Stimulated activated CD8-positive, alpha-beta memory T cell treated with anti-CD3 and anti-CD28 coated beads, Interleukin-12 subunit alpha, Interleukin-12 subunit beta, amount 100 ng/mL, for 4 hours (primary cell): ENCODE data around the gene KSR1.

Source experiments
- DNase-seq: peaks from one replicate; pipeline ENCODE4 v3.0.0-alpha.2; 2020; ENCODE audit warnings: low read depth

Gene KSR1

GRCh38 chr17:27473748-27474609 lies 17.7 kb downstream of the KSR1 start:
- DNase-seq: no peak

GRCh38 chr17:27475070-27475673 lies 18.9 kb downstream of the KSR1 start:
- peak; percentile 22 for DNase-seq

- no peak for DNase-seq
Measured at GRCh38 chr17:27475981-27476895, 20.0 kb downstream of the KSR1 start.

GRCh38 chr17:27477050-27477888 lies 21.0 kb downstream of the KSR1 start:
- DNase-seq: no peak

- no peak for DNase-seq
Measured at GRCh38 chr17:27477971-27478684, 21.9 kb downstream of the KSR1 start.

- DNase-seq: no peak
Measured at GRCh38 chr17:27478901-27479538, 22.8 kb downstream of the KSR1 start.

GRCh38 chr17:27479838-27480237 lies 23.6 kb downstream of the KSR1 start:
- no peak for DNase-seq

- DNase-seq: no peak
Measured at GRCh38 chr17:27480699-27481098, 24.5 kb downstream of the KSR1 start.

- peak; percentile 17 for DNase-seq
Measured at GRCh38 chr17:27481327-27481726, 25.1 kb downstream of the KSR1 start.

GRCh38 chr17:27485125-27485524 lies 28.9 kb downstream of the KSR1 start:
- DNase-seq: no peak

- DNase-seq: no peak
Measured at GRCh38 chr17:27485716-27486495, 29.7 kb downstream of the KSR1 start.

GRCh38 chr17:27486741-27487140 lies 30.5 kb downstream of the KSR1 start:
- no peak for DNase-seq

- DNase-seq: no peak
Measured at GRCh38 chr17:27488231-27488630, 32.0 kb downstream of the KSR1 start.

- no peak for DNase-seq
Measured at GRCh38 chr17:27489045-27489715, 32.9 kb downstream of the KSR1 start.

- DNase-seq: no peak
Measured at GRCh38 chr17:27490391-27490790, 34.1 kb downstream of the KSR1 start.

GRCh38 chr17:27491713-27492190 lies 35.5 kb downstream of the KSR1 start:
- DNase-seq: no peak

GRCh38 chr17:27492470-27492869 lies 36.2 kb downstream of the KSR1 start:
- no peak for DNase-seq

GRCh38 chr17:27493088-27493487 lies 36.8 kb downstream of the KSR1 start:
- DNase-seq: no peak
